ENCODE measurements around the gene MKLN1.
"Not testable (repeated sequence)": the region's sequence is repeated elsewhere in the genome, so short reads cannot be mapped to it uniquely, and the experiment has no call there.

The MKLN1 gene

GRCh38 chr7:131327626-131328376, at the start of gene MKLN1:
TSS of gene MKLN1 (plus strand) at chr7:131327876. CDS start at chr7:131327900, 24 bp downstream.
- peak; percentile 75 for DNase-seq (ENCODE audit: low read depth)

GRCh38 chr7:131279044-131279443, 48.6 kb upstream of the MKLN1 start:
- DNase-seq (ENCODE audit: low read depth) = no peak

GRCh38 chr7:131281266-131282048, 46.2 kb upstream of the MKLN1 start:
- DNase-seq (ENCODE audit: low read depth) = no peak

GRCh38 chr7:131284702-131285419, 42.8 kb upstream of the MKLN1 start:
- no peak for DNase-seq (ENCODE audit: low read depth)

GRCh38 chr7:131285556-131285955, 42.1 kb upstream of the MKLN1 start:
- no peak for DNase-seq (ENCODE audit: low read depth)

- DNase-seq (ENCODE audit: low read depth) = no peak
Measured at GRCh38 chr7:131288450-131288849, 39.2 kb upstream of the MKLN1 start.

DNA sequence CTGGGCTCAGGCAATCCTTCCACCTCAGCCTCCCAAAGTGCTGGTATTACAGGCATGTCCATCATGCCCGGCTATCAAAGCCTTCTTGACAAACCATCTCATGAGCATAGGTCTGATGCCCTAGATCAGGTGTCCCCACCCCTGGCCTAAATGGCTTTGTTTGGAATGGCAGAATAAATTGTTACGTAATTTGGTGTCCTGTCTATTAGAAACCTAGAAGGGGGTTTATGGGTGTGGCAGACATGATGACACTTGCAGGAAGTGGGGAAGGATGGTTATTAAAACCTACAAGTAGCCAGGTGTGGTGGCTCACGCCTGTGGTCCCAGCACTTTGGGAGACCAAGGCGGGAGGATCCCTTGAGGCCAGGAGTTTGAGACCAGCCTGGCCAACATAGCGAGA, 38.6 kb upstream of the MKLN1 start:
- no peak for DNase-seq (ENCODE audit: low read depth)

- DNase-seq (ENCODE audit: low read depth) = no peak
Measured at GRCh38 chr7:131292141-131292905, 35.4 kb upstream of the MKLN1 start.

- no peak for DNase-seq (ENCODE audit: low read depth)
Measured at GRCh38 chr7:131293018-131293417, 34.7 kb upstream of the MKLN1 start.

DNA sequence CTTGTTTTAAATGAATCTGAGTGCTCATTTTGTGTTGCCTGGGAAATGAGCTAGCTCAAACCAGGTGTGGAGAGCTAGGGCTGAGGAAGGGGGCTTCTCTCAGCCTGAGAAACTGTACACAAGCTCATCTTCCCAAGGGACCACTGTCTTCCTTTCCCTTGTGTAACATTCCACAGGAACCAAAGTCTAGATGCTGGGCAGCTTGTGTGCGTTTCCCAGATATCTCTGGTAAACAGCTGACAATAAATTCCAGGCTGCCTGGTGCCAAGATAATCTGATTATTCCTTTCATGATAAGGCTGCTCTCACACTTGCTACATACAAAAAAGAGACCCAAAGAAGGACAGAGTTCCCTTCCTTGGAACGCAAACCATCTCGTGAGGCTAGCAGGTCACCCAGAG, 33.1 kb upstream of the MKLN1 start:
- DNase-seq (ENCODE audit: low read depth) = no peak

GRCh38 chr7:131298608-131298992, 29.1 kb upstream of the MKLN1 start:
- no peak for DNase-seq (ENCODE audit: low read depth)

GRCh38 chr7:131299074-131299473, 28.6 kb upstream of the MKLN1 start:
- DNase-seq (ENCODE audit: low read depth) = no peak

GRCh38 chr7:131300078-131300477, 27.6 kb upstream of the MKLN1 start:
- no peak for DNase-seq (ENCODE audit: low read depth)

DNA sequence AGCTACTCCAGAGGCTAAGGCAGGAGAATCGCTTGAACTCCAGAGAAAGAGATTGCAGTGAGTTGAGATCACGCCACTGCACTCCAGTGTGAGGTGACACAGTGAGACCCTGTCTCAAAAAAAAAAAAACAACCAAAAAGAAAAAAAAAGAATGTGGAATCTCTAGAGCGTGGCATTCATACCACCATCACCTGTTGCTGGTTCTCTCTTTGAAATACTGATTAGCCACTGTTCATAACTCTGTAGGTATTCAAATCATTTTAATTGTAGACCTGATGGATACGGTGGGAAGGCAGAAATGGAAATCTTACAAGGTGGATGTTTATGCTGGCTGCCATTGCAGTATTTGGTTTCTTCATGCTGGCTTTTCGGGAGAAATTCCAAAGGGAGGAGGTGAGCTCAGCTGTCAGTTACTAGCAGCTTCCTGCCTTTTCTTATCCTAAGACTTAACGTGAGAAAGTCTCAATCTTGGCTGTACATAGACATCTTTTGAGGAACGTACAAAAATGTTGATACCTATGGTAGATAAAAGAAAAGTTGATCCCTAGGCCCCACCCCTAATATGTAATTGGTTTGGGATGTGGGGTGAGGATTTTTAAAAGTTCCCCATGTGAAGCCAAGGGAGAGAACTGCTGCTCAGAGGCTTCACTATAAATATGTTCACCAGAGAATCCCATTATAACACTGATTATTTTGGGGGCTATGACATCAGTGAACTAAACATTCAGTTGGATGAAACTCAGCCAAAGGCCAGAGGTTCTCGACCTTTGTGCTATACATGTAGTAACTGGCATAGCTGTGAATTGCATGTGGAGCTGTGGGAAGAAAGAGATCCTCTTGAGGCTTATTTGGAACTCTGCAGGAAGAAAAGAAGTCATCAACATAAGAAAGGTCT, 26.9 kb upstream of the MKLN1 start:
- DNase-seq (ENCODE audit: low read depth) = no peak

DNA sequence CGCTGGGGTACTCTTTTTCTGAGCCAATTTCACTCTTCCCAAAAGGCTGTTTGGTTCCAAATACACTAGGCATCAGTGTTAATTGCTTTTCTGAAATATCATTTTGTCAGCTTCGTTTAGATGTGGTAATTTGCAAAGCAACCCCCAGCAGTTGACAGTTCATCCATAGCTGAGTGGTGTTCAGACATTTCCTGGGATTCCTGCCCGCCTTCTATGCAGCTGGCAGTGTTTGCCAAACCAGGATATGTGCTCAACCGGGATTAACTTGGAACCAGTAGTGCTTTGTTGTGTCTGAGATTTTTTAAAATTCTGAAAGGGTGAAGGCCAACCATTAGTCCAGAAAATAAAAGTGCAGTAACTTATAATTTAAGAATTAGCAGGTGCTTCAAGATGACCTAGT, 25.2 kb upstream of the MKLN1 start:
- DNase-seq (ENCODE audit: low read depth) = no peak

DNA sequence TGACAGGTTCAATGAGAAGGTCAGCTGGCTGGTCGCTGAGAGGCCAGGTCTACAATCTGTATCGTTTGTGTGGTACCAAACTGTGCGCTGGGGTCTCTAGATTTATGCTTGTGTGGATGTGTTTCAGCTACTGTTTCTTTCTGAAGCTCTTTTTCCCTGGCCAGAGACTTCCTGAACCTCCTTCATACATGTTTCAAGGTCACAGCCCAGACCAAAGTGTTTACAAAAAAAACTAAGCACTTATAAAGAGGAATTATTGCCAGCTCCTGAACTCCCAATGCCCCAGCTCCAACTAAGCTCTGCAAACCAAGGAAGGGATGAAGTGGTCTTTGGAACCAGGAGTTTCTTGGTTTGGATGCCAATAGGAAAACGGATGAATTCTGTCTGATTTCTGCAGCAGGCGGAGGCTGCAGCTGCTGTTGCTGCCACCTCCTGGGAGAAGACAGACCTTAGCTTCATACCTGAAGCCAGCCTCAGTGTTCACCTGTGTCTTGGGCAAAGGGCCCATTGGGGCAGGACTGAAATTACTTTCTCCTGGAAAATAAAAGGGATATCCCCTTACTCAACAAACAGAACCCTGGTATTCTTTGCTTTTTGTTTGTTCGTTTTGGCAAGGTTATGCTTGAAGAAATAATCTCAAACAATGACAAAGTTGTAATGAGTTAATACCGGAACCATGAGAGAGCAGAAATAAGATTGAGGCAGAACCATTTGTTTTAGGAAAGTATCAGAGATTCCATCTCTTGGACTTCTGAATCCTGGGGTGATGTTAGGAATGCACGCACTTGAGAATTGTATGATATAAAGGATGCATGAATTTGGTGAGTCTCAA, 24.6 kb upstream of the MKLN1 start:
- no peak for DNase-seq (ENCODE audit: low read depth)

DNA sequence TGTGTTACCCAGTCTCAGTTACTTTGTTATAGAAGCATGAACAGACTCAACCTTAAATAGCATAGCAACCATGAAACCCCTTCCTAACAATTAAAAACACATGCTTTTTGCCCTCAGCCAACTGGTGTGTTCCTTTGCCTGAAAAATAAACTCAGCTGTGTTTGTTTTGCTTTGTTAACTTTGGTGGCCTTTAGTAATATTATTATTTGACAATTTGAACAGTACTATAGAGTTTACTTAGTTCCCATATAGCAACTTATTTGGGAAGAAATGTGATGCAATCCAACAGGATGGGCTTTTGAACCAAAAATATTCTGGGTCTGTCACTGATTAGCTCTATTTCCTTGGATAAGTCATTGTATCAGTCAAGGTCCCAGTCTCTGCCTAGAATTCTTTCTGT, 22.5 kb upstream of the MKLN1 start:
- no peak for DNase-seq (ENCODE audit: low read depth)

DNA sequence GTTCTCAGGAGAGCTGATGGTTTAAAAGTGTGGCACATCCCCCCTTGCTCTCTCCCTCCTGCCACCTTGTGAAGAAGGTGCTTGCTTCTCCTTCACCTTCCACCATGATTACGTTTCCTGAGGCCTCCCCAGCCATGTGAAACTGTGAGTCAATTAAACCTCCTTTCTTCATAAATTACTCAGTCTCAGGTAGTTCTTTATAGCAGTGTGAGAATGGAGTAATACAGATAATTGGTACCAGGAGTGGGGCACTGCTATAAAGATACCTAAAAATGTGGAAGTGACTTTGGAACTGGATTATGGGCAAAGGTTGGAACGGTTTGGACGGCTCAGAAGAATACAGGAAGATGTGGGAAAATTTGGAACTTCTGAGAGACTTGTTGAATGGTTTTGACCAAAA, 21.6 kb upstream of the MKLN1 start:
- not testable (repeated sequence) for DNase-seq (ENCODE audit: low read depth)

DNA sequence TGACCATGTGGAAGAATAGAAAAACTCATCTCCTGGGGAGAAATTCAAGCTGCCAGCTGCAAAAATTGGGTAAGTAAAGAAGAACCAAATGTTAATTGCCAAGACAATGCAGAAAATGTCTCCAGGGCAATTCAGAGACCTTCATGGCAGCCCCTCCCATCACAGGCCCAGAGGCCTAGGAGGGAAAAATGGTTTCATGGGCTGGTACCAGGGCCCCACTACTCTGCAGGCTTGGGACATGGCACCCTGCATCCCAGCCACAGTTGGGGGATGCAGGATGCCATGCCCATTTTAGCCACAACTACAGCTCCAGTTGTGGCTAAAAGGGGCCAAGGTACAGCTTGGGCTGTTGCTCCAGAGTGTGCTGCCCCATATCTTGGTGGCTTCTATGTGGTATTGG, 20.9 kb upstream of the MKLN1 start:
- no peak for DNase-seq (ENCODE audit: low read depth)

DNA sequence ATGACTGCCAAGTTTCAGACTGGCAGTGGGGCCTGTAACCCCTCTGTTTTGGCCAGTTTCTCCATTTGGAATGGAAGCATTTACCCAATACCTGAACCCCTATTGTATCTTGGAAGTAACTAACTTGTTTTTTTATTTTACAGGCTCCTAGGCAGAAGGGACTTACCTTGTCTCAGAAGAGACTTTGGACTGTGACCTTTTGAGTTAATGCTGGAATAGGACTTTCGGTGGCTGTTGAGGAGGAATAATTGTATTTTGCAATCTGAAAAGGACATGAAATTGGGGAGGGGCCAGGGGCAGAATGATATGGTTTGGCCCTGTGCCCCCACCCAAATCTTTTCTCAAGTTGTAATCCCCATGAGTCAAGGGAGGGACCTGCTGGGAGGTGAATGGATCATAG, 20.0 kb upstream of the MKLN1 start:
- DNase-seq (ENCODE audit: low read depth) = no peak
